HG03354 (cell line): ENCODE results near the gene TTC39C.

ENCODE experiments used
- ATAC-seq: cut with Tn5 transposase; IDR thresholded peaks from one replicate; pipeline ENCODE4 v1.9.1; 2021; ENCODE audit warnings: mild to moderate bottlenecking; ENCODE audit not compliant: unreplicated experiment, poor library complexity, severe bottlenecking

The TTC39C gene

DNA sequence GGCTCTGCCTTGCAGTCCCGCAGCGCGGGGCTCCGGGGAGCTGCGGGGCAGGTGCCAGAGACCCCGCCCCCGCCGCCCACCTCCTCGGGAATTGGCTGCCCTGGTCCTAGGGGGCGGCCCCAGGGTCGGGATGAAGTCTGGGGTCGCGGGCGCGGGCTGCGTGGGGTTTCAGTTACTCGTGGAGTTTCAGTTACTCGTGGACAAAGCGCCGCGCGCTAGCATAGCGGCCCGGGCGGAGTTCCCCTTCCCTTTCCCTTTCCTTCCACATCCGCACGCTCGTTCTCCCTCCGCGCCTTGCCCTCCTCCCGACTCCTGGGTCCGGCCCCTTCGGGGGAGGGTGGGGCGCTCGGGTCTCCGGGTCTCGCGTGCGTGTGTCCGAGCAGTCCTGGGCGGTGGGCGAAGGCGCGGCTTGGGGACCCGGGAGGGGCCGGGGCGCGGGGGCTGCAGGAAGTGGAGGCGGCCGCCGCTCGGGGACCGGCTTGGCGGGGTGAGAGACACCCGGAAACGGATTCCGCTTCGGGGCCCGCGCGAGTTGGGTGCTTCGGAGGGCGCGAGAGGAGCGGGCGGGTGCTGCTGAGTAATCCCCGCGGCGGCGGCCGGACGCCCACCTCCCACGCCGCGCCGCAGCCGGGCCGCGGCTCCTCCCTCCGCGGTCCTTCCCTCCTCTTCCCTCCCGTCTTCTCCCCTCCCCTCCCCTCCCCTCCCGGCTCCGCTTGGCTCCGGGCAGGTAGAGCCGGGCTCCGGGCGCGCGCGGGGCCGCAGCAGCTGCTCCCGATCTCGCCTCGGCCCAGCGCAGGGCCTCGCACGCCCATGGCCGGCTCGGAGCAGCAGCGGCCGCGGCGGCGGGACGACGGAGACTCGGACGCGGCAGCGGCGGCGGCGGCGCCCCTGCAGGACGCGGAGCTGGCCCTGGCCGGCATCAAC is at the start of gene TTC39C:
TSS of gene TTC39C (plus strand) at position 693 of the 924 bp plus-strand sequence. CDS start at position 811, 118 bp downstream.
- peak; percentile 46 for ATAC-seq

DNA sequence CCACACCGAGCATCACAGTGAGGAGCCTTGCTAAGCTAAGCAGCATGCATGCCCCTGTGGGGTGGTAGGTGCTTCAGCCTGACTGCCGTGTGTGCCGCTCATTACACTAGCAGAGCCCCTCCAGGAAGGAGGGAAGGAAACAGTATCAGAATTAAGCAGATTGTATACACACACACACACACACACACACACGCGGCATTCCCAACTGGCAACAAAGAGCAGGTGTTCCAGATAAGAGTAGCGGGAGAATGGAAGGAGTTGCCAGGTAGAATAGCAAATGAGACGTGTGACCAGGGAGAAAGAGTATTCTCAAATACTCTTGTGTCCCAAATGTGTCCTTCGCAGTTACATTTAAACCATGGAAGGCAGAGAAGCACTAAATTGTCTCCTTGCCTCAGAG is 47.6 kb upstream of the TTC39C start:
- no peak for ATAC-seq

DNA sequence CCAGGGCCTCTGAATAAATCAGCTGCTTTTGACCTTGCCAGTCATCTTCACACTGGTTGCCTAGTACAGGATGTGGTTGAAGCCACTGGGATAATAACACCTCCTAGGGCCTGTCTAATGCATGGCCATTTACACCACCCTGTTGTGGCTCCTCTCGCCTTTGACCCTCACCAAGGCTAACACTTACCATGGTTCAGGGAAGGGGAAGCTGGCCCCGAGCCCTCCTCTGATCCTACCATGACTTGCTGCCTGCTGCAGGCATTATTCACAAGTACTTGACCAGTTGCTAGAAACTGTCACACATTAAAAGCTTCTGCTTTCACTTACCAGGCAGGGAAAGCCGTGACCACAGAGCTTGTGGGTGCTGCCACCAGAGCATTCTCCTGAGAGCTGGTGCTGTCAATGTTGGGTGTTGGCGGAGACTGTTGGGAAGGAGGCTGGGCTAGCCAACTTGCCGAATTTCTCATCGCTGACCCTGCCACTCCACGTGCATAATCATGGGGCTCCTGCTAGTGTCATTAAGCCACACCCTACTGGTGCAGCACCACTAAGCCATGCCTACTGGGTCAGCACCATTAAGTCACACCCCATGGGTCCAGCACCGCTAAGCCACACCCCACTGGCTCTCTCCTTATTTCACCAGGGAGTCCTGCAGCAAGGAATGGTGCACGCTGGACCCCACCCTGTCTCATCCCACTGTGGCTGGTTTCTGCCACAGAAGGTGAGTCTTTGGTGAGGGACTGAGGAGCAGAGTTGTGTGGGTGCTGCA is 47.0 kb upstream of the TTC39C start:
- peak; percentile 53 for ATAC-seq

DNA sequence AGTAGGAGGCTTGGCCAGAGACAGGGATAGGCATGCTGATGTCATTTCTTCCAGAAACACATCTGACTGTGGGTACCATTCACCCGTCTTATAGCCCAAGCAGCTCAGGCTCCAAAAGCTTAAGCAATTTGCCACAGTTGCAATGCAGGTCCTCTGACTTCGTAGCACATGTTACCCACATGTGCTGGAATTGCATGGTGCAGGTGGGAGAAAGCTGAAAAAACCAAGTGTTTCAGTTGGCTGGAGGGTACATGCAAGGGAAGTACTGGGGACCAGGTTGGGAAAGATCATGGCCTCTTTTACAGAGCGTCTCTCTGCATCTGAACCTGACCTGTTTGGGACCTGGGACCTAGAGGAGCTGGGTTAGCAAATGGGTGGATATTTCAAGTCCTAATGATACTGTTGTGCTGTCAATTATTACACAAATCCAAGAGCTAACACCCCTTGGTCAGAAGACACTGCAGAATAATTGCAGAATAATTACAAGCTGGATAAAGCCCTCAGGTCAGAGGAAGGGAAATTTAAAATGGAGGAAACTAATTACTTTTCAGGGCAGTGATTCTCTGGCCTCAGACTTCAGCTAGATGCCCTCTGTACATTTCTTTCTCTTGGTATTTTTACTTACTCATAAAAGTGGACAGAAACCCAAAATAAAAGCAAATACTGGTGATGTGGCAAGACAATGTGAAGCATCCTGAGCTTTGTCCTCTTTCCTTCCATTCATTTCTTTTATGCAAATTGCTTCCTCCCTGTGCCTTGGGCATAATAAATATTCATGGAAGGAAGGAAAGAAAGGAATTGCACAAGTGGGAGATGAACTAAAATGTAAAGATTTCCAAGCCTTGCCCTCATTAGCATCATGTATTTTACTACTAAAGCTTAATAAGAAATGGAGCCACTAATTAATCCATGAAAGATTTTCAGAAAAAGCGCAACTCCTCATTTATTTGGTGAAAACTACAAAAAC is 45.6 kb upstream of the TTC39C start:
- ATAC-seq: no peak

DNA sequence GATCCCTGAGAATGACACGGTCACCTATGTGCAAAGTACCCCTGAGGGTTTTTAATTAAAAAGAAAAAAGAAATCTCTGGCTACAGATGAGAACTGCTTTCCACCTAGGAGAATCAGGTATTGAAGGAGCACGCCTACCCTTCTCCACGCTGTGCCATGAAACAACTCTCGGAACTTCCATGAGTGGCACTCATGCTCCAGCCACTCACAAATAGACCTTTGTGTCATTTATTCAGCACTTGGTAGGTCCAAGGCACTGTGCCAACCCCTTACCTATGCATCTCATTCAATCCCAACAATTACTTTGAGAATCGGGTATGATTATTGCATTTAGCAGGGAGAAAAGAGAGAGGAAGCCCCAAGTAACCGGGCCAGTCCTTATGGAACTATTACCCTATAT is 44.9 kb upstream of the TTC39C start:
- no peak for ATAC-seq

DNA sequence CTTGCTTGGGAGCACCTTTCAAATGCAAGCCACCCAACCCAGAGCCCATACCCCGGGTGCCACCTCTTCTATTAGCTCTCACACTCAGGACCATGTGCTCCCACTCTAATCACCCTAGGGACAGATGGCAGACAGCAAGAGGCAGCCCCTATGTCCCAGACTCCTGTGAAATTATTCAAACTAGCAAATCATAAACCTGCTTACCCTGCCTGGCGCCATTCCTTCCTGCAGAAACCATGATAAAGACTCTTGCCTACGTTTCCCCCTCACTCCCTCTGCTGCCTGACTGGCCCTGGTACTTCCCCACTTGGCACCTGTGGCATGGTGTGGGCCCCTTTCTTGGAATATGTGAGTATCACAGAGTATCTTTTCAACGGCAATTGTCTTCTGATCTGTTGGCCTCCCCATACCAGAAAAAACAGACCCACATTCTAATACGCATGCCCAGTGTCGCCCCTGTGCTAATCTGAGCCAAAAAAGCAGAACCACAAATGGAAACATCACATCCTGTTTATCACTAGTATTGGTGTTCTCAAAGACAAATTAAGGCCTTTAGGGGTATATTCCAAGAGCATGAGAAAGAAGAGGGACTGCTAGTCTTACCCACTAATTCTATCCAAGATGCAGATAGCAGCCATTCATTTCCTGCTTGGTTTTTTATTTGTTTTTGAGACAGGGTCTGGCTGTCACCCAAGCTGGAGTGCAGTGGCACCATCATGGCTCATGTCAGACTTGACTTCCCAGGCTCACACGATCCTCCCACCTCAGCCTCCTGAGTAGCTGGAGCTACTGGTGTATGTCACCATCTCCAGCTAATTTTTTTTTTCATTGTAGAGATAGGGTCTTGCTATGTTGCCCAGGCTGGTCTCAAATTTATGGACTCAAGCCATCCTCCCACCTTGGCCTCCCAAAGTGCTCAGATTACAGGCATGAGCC is 44.1 kb upstream of the TTC39C start:
- peak; percentile 61 for ATAC-seq

DNA sequence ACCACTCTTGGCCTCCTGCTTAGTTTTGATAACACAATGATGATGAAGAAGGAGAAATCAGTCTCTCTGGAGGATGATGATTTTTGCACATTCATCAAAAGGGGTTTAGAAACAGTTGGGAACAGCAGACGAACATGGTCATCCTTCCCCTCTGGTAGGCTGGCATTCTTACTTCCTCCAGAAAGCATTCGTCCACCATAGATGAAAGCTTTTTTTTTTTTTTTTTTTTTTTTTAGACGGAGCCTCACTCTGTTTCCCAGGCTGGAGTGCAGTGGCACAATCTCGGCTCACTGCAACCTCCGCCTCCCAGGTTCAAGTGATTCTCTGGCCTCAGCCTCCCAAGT is 43.5 kb upstream of the TTC39C start:
- no peak for ATAC-seq

DNA sequence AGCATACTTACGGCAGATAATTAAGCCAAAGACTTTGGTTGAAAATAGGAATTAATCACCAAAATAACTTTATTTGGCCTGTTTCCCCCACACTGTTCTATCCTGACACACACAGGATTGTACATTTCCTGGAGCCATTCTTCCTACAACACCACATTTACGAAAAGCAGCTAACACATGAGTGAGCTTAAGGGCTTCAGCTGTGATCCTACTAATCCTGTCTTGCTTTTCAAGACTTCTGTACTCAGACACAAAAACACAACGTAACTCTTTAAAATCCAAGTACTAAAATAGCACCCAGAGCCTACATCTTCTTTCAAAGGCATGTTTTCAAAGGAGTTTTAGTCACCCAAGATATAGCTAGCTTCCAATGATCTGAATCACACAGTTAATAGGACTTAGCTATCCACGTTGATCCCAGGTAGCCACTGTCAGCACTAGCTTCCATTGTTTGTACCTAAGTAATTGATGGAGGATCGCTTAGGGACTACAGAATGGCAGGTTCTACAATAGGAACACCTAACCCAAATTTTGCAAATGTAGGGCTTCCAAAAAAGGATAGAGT is 42.8 kb upstream of the TTC39C start:
- no peak for ATAC-seq

DNA sequence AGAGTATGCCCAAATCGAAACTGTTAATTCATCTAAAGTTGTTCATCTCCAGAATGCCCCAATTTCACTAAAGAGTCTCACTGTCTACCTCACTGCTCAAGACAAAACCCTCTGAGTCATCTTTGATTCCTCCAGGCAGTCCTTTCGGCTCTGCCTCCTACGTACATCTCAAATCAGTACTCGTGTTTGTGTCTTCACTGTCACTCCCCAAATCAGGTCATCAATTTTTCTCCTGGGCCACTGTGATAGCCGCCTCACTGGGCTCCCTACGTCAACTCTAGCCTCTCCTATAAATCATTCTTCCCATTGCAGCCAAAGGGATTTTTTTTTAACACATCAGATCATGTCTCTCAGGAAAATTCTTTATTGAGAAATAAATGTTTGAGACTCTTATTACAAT is 42.1 kb upstream of the TTC39C start:
- ATAC-seq: no peak

DNA sequence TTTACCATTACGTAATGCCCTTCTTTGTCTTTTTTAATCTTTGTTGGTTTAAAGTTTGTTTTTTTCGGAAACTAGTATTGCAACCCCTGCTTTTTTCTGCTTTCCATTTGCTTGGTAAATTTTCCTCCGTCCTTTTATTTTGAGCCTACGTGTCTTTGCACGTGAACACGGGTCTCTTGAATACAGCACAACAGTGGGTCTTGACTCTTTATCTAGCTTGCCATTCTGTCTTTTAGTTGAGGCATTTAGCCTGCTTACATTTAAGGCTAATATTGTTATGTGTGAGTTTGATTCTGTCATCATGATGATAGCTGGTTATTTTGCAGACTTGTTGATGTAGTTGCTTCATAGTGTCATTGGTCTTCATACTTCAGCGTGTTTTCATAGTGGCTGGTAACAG is 37.5 kb upstream of the TTC39C start:
- no peak for ATAC-seq

DNA sequence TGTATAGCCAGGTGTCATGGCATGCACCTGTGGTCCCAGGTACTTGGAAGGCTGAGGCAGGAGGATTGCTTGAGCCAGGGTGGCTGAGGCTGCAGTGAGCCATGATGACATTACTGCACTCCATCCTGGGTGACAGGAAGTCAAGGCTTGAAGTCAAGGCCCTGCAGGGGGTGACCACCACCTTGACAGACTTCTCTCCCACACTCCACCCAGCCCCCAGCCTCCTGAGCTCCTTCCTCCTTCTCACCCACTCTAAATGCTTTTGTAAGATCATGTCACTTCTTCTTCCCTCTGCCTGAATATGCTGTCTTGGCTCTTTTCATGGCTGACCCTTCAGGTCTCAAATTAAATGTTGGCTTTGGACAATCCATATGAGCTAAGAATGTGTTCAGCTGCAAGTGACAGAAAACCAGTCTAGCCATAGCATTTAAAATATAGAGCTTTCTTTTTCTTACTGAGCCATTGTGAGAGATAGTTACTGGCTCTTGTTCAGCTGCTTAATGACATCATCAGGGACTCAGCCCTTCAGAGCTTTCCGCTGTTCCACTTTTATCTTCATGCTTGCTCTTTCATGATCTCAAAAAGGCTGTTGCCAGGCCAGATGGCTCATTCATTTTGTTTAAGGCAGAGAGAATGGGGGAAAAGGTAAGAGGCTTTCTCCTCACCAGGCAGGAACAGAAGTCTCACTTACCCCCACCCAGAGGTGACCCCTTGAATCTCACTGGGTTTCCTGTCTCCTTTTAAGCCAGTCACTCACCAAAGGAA is 36.7 kb upstream of the TTC39C start:
- no peak for ATAC-seq

DNA sequence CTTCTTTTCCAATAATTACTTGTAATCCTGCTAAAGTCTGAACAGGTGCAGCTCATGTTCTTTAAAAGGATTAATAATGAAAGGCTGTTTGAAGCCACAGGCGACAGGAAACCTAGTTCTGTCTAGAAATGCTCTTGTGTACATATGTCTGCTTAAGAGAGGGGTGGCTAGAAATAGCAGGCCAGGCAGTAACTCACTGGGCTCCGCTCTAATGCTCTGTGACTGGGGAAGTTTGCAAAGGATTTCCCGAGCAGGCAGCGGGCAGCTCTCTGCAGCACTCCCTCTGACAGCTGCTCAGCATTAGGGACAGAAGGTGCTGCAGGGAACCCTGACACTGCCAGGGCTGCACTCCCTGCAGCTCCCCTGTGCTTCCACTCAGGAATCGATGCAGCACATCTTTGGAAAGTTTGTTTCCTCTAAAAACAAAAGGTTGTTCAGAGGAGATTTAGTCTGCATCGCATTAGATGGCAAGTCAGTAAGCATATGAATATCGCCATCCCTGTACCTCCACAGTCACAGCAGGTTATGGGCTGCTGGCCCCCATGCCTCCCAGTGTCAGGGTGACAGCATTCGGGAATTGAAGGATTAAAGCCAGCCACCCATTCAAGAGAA is 33.1 kb upstream of the TTC39C start:
- peak; percentile 84 for ATAC-seq

DNA sequence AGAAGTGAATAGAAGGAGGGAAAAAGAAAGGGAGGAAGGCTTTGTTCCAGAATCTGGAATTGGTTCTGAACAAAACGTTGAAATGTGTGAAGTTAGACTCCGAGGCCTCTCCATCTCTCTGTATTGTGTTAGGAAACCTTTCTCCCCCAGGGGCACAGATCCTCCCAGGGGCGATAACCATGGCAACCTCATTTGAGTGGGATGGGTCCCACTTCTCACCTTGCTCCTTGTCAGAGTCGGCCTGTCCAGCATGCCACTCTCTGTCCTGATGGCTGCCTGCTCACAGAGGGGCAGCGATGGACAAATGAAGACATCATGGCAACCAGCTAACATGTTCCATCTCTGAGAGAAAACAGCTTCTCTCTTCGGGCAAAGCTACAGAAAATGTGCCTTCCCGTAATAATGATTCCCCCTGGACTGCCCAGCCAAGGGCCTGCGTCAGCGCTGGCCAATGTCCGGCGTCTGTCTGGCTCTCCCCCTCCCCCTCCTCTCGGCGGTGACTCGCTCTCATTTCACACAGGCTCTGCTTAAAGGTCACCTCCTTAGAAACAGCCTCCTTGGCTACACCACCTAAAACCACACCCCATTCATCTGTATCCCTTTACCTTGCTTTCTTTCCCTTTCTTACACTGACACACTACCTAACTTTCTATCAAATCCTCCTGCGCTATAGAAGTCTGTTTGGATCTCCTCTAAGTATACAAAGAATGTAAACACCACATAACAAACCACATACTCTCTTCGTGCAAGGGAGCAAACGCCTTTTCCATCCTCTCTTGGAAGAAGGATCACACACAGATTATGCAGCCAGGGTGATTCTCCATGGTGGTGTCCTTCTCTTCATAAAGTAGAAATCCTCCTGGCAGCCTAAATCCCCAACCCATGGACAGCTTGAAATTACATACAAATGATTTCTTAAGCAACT is 32.1 kb upstream of the TTC39C start:
- no peak for ATAC-seq

DNA sequence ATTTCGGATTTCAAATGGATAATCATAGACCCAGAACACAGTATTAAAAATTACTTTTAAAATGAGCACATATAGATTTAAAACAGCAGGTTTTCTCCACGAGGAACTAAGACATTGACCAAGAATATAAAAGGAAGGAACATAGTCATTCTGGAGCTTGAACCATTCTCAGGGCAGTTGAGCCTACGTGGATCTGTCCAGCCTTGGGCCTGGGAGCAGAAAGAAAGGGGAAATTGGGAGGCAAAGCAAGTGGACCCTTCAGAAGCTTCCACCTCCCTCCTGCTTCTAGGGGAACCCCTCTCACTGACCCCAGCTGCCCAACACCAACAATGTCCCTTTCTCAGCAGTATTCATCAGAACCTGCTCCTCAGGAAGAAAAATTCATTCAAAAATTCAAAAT is 31.4 kb upstream of the TTC39C start:
- no peak for ATAC-seq

DNA sequence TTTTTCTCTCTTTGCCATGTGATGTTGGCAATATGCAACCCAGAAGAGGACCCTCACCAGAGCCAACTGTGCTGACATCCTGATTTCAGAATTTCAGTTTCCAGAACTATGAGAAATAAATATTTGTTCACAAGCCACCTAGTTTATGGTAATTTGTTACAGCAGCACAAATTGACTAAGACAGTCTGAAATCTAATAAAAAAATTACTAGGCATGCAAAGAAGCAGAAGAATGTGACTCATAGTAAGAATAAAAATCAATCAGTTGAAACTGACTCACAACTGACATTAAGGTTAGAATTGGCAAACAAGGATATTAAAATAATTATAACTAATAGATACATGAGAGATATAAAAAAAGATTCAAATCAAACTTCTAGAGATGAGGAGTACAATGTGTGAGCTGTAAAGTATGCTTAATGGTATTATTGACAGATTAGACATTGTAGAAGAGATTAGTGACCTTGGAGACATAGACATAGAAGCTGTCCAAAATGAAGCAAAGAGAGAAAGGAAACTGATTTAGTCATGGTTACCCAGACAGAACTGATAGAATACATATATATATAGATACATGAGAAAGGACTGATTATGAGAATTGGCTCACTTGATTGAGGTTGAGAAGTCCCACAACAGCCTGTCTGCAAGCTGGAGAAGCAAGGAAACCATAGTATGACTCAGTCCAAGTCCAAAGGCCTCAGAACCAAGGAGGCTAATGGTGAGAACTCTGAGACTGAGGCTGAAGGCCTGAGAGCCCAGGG is 27.8 kb upstream of the TTC39C start:
- ATAC-seq: peak; percentile 81
